ENCODE data around the gene HIF3A. TPM values are rescaled to one million over a fixed set of nuclear protein-coding genes. Genes with fewer than 3 reads are reported as not detected.
"Not testable (repeated sequence)": the region's sequence is repeated elsewhere in the genome, so short reads cannot be mapped to it uniquely, and the experiment has no call there.

The HIF3A gene
- total RNA-seq, 6 experiments from 2014 or later = 0.14 to 3.3 (median 2.1) TPM

DNA sequence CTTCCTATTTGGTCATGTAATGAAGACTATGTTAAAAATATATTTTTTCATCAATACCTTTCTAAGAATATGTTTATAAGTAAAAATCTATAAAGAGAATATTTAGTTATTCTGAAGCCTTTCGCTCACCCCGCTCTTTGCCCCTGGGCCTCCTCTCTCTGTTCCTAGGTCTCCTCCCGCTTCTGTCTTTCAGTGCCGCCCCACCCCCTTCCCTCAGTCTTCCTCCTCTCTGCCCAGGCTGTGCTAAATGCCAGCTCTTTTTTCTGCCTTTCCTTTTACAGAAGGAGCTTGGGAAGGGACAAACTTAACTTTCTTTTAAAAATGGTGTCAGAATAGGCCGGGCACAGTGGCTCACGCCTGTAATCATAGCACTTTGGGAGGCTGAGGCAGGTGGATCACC lies 22.8 kb downstream of the HIF3A start:
- Mint-ChIP-seq H3K4me1 (ENCODE audit: low read depth) (no peaks in the 10 kb centered on the region), H3K27me3 (ENCODE audit: insufficient read depth) (peaks cover 3% of the 10 kb centered on the region; the same call in 1 of the 2 replicates), H3K9me3 (no peaks in the 10 kb centered on the region), H3K36me3 (ENCODE audit: low read depth) (no peaks in the 10 kb centered on the region; the same call in 1 of the 2 replicates), H3K4me3 (no peak overlapping the region), H3K27ac (no peak overlapping the region)
- TF ChIP-seq, protein P1, sequence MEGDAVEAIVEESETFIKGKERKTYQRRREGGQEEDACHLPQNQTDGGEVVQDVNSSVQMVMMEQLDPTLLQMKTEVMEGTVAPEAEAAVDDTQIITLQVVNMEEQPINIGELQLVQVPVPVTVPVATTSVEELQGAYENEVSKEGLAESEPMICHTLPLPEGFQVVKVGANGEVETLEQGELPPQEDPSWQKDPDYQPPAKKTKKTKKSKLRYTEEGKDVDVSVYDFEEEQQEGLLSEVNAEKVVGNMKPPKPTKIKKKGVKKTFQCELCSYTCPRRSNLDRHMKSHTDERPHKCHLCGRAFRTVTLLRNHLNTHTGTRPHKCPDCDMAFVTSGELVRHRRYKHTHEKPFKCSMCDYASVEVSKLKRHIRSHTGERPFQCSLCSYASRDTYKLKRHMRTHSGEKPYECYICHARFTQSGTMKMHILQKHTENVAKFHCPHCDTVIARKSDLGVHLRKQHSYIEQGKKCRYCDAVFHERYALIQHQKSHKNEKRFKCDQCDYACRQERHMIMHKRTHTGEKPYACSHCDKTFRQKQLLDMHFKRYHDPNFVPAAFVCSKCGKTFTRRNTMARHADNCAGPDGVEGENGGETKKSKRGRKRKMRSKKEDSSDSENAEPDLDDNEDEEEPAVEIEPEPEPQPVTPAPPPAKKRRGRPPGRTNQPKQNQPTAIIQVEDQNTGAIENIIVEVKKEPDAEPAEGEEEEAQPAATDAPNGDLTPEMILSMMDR (IDR thresholded peaks at IDR 0.05) = no peak
- no peak for DNase-seq

DNA sequence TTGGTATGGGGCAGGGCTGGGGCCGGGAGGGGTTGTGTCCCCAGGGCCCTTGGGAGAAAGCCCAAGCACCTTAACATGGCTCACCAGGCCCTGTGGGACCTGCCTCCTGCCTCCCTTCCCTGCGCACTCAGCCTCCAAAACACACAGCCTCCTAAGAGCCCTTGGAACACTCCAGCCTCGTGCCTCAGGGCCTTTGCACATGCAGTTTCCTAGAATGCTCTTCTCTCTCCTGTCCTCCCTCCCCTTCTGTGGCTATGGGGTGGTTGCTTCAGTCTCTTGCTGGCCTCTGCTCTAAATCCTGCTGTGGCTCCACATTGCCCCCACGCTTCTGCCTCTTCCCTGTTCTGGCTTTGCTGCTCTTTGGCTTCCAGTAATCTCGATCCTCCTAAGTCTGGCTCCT lies 23.7 kb downstream of the HIF3A start:
- Mint-ChIP-seq H3K36me3 (ENCODE audit: low read depth) (peaks cover 4% of the 10 kb centered on the region), H3K4me1 (ENCODE audit: low read depth) (no peaks in the 10 kb centered on the region), H3K9me3 (peaks cover 4% of the 10 kb centered on the region), H3K4me3 (no peak overlapping the region), H3K27ac (no peak overlapping the region), H3K27me3 (ENCODE audit: insufficient read depth) (peaks cover 3% of the 10 kb centered on the region; the same call in 1 of the 2 replicates)
- TF ChIP-seq, protein P1 (IDR thresholded peaks at IDR 0.05) = no peak
- no peak for DNase-seq

DNA sequence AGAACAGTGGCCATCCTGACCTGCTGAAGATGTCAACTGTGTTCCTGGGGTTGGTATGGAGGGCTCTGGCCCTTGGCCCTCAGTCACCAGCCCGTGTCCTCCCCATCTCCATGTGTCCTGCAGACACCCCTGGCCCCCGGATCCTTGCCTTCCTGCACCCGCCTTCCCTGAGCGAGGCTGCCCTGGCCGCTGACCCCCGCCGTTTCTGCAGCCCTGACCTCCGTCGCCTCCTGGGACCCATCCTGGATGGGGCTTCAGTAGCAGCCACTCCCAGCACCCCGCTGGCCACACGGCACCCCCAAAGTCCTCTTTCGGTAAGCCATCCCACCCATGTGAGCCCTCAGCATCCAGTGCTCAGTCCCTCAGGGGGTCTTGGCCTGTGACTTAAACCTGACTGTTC lies 24.8 kb downstream of the HIF3A start:
- Mint-ChIP-seq H3K4me1 (ENCODE audit: low read depth) (no peaks in the 10 kb centered on the region), H3K27me3 (ENCODE audit: insufficient read depth) (peaks cover 3% of the 10 kb centered on the region; the same call in 1 of the 2 replicates), H3K27ac (no peak overlapping the region), H3K4me3 (no peak overlapping the region), H3K36me3 (ENCODE audit: low read depth) (peaks cover 15% of the 10 kb centered on the region), H3K9me3 (peaks cover 15% of the 10 kb centered on the region)
- TF ChIP-seq, protein P1 (IDR thresholded peaks at IDR 0.05) = no peak
- DNase-seq = no peak

DNA sequence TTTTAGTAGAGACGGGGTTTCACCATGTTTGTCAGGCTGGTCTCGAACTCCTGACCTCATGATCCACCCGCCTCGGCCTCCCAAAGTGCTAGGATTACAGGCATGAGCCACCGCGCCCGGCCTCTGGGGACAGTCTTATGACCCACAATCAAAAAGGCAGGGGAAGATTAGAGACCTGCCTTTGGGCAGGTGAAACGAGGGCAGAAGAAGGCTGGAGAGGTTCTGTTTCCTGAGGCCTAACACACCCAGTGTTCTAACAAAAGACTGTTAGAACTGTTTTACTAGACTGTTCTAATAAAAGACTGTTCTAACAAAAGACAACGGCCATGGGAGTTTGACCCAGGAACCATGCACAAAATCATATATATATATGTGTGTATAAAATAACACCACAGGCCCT lies 26.4 kb downstream of the HIF3A start:
- H3K4me3 Mint-ChIP-seq; DNase-seq; H3K4me1 Mint-ChIP-seq (ENCODE audit: low read depth); H3K27me3 Mint-ChIP-seq (ENCODE audit: insufficient read depth); H3K27ac Mint-ChIP-seq: not testable (repeated sequence)
- H3K9me3 Mint-ChIP-seq = peaks cover 26% of the 10 kb centered on the region
- peaks cover 23% of the 10 kb centered on the region for H3K36me3 Mint-ChIP-seq (ENCODE audit: low read depth)

DNA sequence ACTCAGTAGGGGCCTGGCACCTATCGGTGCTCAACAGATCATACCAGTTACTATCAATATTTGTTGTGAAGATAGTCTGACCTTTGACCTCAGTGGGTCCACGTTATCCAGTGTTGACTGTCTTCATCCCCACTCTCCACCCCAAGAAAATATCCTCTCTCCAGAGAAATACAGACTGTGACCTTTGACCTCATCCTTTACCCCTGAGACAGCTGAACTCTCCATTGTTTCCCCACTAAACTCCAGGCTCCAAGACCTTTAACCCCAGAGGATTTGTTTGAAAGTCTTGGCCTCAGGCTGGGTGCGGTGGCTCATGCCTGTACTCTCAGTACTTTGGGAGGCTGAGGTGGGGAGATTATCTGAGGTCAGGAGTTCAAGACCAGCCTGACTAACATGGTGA lies 27.4 kb downstream of the HIF3A start:
- DNase-seq = no peak
- H3K27ac Mint-ChIP-seq = no peak overlapping the region
- peaks cover 30% of the 10 kb centered on the region for H3K36me3 Mint-ChIP-seq (ENCODE audit: low read depth)
- no peak overlapping the region for H3K4me3 Mint-ChIP-seq
- H3K4me1 Mint-ChIP-seq (ENCODE audit: low read depth) = no peaks in the 10 kb centered on the region
- H3K27me3 Mint-ChIP-seq (ENCODE audit: insufficient read depth) = peaks cover 3% of the 10 kb centered on the region; the same call in 1 of the 2 replicates
- TF ChIP-seq, protein P1 (IDR thresholded peaks at IDR 0.05) = no peak
- H3K9me3 Mint-ChIP-seq = peaks cover 35% of the 10 kb centered on the region

DNA sequence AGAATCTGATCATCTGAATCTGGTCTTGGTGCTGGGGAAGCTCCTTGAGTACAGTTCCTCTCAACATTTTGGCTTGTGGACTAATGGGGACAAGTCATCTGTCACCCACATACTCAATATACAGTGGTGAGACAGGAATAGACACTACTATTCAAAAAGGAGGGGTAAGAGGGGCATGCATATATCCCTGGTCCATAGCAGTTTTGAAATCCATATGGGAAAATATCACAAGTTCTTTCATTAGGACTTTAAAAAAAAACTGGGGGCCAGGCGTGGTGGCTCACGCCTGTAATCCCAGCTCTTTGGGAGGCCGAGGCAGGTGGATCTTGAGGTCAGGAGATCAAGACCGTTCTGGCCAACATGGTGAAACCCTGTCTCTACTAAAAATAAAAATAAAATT lies 29.8 kb downstream of the HIF3A start:
- H3K36me3 Mint-ChIP-seq (ENCODE audit: low read depth) = peaks cover 44% of the 10 kb centered on the region
- H3K4me1 Mint-ChIP-seq (ENCODE audit: low read depth) = no peaks in the 10 kb centered on the region

More for the DNA sequence above, 29.8 kb downstream of the HIF3A start:
- Mint-ChIP-seq H3K27me3 (ENCODE audit: insufficient read depth) (peaks cover 5% of the 10 kb centered on the region; the same call in 1 of the 2 replicates), H3K4me3 (no peak overlapping the region), H3K27ac (no peak overlapping the region), H3K9me3 (peaks cover 47% of the 10 kb centered on the region)
- no peak for DNase-seq
- TF ChIP-seq, protein P1 (IDR thresholded peaks at IDR 0.05) = no peak
